Calu3 (cell line): Measurements from ENCODE around the gene C18orf32. TPM values are rescaled to one million over a fixed set of nuclear protein-coding genes. Genes with fewer than 3 reads are reported as not detected.

ENCODE experiments used
- BruUV-seq: library from RNA; stranded (reverse); fragments of 400-500 nt; replicated peaks from 2 replicates; lab custom pipeline; 2021; lab: Mats Ljungman, UMichigan
- CTCF ChIA-PET: fragments of 300-600 bp; sonication (Branson Sonifier 250); formaldehyde crosslinking; loops from one replicate; lab custom pipeline; 2022; ENCODE audit warnings: antibody characterized with exemption; lab: Charles Lee
- DNase-seq: peaks from one replicate; pipeline ENCODE4 v3.0.0; 2022
- H3K27ac Mint-ChIP-seq: one replicate; pipeline ENCODE4 v1.8.0; 2022; ENCODE audit warnings: mixed read lengths; ENCODE audit not compliant: unreplicated experiment
- H3K27me3 Mint-ChIP-seq: one replicate; pipeline ENCODE4 v1.8.0; 2022; ENCODE audit warnings: mixed read lengths; ENCODE audit not compliant: unreplicated experiment
- H3K36me3 Mint-ChIP-seq: one replicate; pipeline ENCODE4 v1.8.0; 2022; ENCODE audit warnings: mild to moderate bottlenecking, moderate library complexity, mixed read lengths; ENCODE audit not compliant: insufficient read depth, unreplicated experiment
- H3K4me1 Mint-ChIP-seq: one replicate; pipeline ENCODE4 v1.8.0; 2022; ENCODE audit warnings: mild to moderate bottlenecking, low read depth, mixed read lengths; ENCODE audit not compliant: unreplicated experiment
- H3K4me3 Mint-ChIP-seq: one replicate; pipeline ENCODE4 v1.8.0; 2022; ENCODE audit warnings: mild to moderate bottlenecking, low read depth, moderate library complexity, mixed read lengths; ENCODE audit not compliant: unreplicated experiment
- H3K9me3 Mint-ChIP-seq: one replicate; pipeline ENCODE4 v1.8.0; 2022; ENCODE audit warnings: low read depth, mixed read lengths; ENCODE audit not compliant: unreplicated experiment
- intact Hi-C: fragments of 100-400 bp; cut with micrococcal nuclease; formaldehyde crosslinking; loops from one replicate; pipeline ENCODE4 v1.10.0; 2022; ENCODE audit not compliant: unreplicated experiment
- total RNA-seq: library from RNA; stranded (reverse); gene quantifications from 2 replicates; pipeline ENCODE4 v1.2.3, GENCODE V29; 2022
- TF ChIP-seq, protein P1 (sequence below): fragments of 200-600 bp; IDR thresholded peaks from one replicate; pipeline ENCODE4 v1.8.0; 2022; ENCODE audit warnings: antibody characterized with exemption; ENCODE audit not compliant: unreplicated experiment

The C18orf32 gene
- total RNA-seq, 1 experiment from 2014 or later, result 57.8 TPM

DNA sequence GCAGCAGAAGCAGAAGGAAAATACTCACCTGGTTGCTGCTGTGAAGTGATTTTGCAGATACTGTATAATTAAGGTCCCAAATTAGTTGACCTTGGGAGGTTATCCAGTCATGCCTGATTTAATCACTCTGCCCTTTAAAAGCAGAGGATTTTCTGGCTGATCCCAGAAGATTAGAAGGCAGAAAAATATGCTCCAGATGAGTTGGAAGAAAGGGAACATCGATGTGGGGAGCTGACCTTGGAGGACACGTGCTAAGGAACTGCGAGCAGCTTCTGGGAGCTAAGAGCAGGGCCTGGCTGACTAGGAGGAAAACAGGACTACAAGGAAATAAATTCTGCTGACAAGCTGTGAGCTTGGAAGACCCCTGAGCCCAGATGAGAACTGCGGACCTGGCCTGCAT is 13.3 kb downstream of the C18orf32 start:
- no peak overlapping the region for H3K4me3 Mint-ChIP-seq
- no peak overlapping the region for H3K27ac Mint-ChIP-seq
- intact Hi-C loops, result no loop called here
- no TSS peak for BruUV-seq
- H3K4me1 Mint-ChIP-seq, result no peaks in the 10 kb centered on the region
- no peaks in the 10 kb centered on the region for H3K9me3 Mint-ChIP-seq
- no peaks in the 10 kb centered on the region for H3K27me3 Mint-ChIP-seq
- DNase-seq, result no peak
- CTCF ChIA-PET, result no interaction called here
- H3K36me3 Mint-ChIP-seq, result no peaks in the 10 kb centered on the region
- TF ChIP-seq, protein P1, sequence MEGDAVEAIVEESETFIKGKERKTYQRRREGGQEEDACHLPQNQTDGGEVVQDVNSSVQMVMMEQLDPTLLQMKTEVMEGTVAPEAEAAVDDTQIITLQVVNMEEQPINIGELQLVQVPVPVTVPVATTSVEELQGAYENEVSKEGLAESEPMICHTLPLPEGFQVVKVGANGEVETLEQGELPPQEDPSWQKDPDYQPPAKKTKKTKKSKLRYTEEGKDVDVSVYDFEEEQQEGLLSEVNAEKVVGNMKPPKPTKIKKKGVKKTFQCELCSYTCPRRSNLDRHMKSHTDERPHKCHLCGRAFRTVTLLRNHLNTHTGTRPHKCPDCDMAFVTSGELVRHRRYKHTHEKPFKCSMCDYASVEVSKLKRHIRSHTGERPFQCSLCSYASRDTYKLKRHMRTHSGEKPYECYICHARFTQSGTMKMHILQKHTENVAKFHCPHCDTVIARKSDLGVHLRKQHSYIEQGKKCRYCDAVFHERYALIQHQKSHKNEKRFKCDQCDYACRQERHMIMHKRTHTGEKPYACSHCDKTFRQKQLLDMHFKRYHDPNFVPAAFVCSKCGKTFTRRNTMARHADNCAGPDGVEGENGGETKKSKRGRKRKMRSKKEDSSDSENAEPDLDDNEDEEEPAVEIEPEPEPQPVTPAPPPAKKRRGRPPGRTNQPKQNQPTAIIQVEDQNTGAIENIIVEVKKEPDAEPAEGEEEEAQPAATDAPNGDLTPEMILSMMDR, result no peak

DNA sequence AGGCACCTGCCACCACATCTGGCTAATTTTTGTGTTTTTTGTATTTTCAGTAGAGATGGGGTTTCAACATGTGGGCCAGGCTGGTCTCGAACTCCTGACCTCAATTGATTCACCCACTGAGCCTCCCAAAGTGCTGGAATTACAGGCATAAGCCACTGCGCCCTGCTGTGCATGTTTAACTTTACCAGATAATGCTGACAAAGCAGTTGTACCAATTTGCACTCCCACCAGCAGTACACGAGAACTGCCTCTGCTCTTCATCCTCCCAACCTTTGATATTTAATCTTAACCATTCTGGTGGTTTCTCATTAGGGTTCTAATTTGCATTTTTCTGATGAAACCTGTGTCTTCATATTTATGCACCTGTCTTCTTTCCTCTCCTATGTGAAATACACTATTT is 14.6 kb downstream of the C18orf32 start:
- TF ChIP-seq, protein P1, result no peak
- no peak overlapping the region for H3K4me3 Mint-ChIP-seq
- intact Hi-C loops, result no loop called here
- no peaks in the 10 kb centered on the region for H3K36me3 Mint-ChIP-seq
- DNase-seq, result no peak
- no peaks in the 10 kb centered on the region for H3K4me1 Mint-ChIP-seq
- H3K27me3 Mint-ChIP-seq, result no peaks in the 10 kb centered on the region
- CTCF ChIA-PET, result interaction anchor here (0.6 kb wide), 1 partner anchor 11 kb away, joined by 3 read pairs; no protein-coding TSS in a partner anchor
- H3K9me3 Mint-ChIP-seq, result no peaks in the 10 kb centered on the region
- BruUV-seq, result no TSS peak
- no peak overlapping the region for H3K27ac Mint-ChIP-seq

DNA sequence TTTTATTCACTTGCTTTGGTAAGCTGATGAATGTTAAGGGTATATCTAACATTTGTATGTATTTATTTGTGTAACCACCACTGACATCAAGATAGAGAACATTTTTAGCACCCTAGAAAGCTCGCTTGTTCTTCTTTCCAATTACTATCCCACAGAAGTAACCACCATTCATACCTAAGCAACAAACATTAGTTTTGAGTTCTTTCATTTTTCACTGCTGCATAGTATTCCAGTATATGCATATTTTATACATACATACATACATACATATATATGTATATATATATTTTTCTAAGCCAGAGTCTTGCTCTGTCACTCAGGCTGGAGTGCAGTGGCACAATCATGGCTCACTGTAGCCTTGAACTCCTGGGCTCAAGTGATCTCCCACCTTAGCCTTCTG is 15.5 kb downstream of the C18orf32 start:
- H3K9me3 Mint-ChIP-seq, result no peaks in the 10 kb centered on the region
- no TSS peak for BruUV-seq
- H3K36me3 Mint-ChIP-seq, result no peaks in the 10 kb centered on the region
- no peaks in the 10 kb centered on the region for H3K4me1 Mint-ChIP-seq
- intact Hi-C loops, result no loop called here
- no peak overlapping the region for H3K27ac Mint-ChIP-seq
- no peaks in the 10 kb centered on the region for H3K27me3 Mint-ChIP-seq
- no peak for DNase-seq
- TF ChIP-seq, protein P1, result no peak
- no peak overlapping the region for H3K4me3 Mint-ChIP-seq
- CTCF ChIA-PET, result interaction anchor here (0.6 kb wide), 1 partner anchor 10 kb away, joined by 3 read pairs; no protein-coding TSS in a partner anchor

DNA sequence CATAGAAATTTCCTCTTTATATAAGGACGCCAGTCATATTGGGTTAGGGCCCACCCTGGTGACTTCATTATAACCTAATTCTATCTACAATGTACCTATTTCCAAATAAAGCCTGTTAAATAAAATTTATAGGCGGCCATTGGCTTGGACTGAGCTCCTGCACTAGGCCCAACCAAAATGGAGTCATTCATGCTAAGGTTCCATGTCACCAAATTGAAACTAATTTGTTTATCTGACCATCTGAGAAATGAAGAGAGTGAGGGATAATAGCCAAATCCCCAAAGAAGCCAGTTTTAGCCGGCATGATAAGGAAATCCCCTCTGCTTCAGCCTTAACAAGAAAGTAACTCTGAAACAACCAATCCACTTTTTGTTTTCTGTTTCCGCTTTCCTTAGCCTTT is 19.4 kb downstream of the C18orf32 start:
- Mint-ChIP-seq H3K4me3 (no peak overlapping the region), H3K9me3 (no peaks in the 10 kb centered on the region), H3K36me3 (no peaks in the 10 kb centered on the region), H3K4me1 (no peaks in the 10 kb centered on the region), H3K27ac (no peak overlapping the region), H3K27me3 (no peaks in the 10 kb centered on the region)
- no TSS peak for BruUV-seq
- intact Hi-C loops, result no loop called here
- no peak for DNase-seq
- TF ChIP-seq, protein P1, result no peak
- CTCF ChIA-PET, result no interaction called here
